Measurements from ENCODE around the gene KRTAP12-3. TPM values are rescaled to one million over a fixed set of nuclear protein-coding genes. Genes with fewer than 3 reads are reported as not detected.
A peak's percentile ranks its signal among the peaks of the same experiment; 100 is the strongest.
"Not testable (repeated sequence)": the region's sequence is repeated elsewhere in the genome, so short reads cannot be mapped to it uniquely, and the experiment has no call there.

KRTAP12-3 gene, protein sequence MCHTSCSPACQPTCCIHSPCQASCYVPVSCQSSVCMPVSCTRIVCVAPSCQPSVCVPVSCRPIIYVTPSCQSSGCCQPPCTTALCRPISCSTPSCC
- not detected for total RNA-seq

DNA sequence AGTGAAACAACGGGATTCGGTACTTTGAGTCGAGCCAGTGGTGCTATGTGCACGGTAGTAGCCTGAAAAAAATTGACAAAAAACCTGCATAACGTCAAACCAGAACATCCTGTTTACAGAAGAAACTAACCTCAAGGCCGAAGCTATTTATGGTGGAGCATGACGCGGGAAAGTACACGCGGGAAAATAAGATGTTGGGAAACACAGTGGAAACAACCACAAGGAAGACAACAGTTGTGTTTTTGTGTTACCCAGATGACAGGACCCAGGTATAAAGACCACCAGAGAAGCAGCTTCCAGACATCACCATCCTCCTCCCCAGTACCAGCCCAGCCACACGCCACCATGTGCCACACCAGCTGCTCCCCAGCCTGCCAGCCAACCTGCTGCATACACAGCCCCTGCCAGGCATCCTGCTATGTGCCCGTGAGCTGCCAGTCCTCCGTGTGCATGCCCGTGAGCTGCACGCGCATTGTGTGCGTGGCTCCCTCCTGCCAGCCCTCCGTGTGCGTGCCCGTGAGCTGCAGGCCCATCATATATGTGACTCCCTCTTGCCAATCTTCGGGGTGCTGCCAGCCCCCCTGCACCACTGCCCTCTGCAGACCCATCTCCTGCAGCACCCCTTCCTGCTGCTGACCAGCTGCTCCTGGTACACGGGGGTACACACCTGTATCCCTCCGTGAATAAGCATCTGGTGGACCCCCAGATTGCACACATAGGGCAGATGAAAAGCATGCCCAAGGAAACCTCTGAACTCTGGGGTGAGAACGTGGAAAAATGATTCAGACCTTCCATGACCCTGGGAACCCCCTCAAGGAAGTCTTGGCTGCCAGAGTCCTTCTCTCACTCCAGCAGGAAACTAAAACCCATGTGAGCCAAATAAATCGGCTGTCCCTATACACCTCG, at the start of gene KRTAP12-3:
Gene KRTAP12-3, plus strand, starts transcription at position 298 of the 906 bp plus-strand sequence. Its CDS starts 48 bp downstream, at position 346.
- intact Hi-C loops (cut with micrococcal nuclease) = loop anchor here (10.0 kb wide), 1 partner anchor 73 kb away; the partner anchor contains the start of gene KRTAP10-5
- Mint-ChIP-seq H3K27ac (peak within 1 kb of the TSS; percentile 89), H3K36me3 (peaks cover 16% of the 10 kb centered on the region), H3K9me3 (peaks cover 24% of the 10 kb centered on the region), H3K4me1 (ENCODE audit: low read depth) (peaks cover 51% of the 10 kb centered on the region), H3K27me3 (no peaks in the 10 kb centered on the region), H3K4me3 (peak within 1 kb of the TSS; percentile 67)
- POLR2A ChIA-PET = interaction anchor here (0.7 to 1.3 kb wide), 4 partner anchors 9 to 39 kb away, joined by 3 to 5 read pairs (median 4); partner anchors contain the start of genes KRTAP10-11 and KRTAP12-2
- DNase-seq = peak; percentile 56
- CTCF ChIA-PET = interaction anchor here (0.7 to 1.3 kb wide), 4 partner anchors 21 to 147 kb away, joined by 3 to 5 read pairs (median 3); no protein-coding TSS in a partner anchor

DNA sequence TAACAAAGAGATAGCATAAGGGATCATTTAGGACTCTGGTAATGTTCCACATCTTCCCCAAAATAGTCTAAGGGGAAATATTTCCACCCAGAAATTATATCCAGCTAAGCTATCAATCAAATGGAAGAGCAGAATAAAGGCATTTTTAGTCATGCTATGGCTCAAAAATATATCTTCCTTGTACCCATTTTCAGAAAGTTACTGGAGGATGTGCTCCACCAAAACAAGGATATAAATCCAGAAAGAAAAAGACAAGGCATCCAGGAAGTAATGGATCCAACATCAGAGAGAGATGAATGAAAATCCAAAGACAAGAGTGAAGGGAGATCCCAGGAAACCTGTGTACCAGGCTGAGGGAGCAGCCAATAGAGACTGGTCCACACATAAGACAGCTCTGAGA, 48.5 kb upstream of the KRTAP12-3 start:
- no peaks in the 10 kb centered on the region for H3K27me3 Mint-ChIP-seq
- POLR2A ChIA-PET = no interaction called here
- CTCF ChIA-PET = no interaction called here
- intact Hi-C loops (cut with micrococcal nuclease) = no loop called here
- no peak overlapping the region for H3K4me3 Mint-ChIP-seq
- peaks cover 4% of the 10 kb centered on the region for H3K36me3 Mint-ChIP-seq
- peaks cover 29% of the 10 kb centered on the region for H3K9me3 Mint-ChIP-seq
- no peaks in the 10 kb centered on the region for H3K4me1 Mint-ChIP-seq (ENCODE audit: low read depth)
- no peak for DNase-seq
- H3K27ac Mint-ChIP-seq = no peak overlapping the region

DNA sequence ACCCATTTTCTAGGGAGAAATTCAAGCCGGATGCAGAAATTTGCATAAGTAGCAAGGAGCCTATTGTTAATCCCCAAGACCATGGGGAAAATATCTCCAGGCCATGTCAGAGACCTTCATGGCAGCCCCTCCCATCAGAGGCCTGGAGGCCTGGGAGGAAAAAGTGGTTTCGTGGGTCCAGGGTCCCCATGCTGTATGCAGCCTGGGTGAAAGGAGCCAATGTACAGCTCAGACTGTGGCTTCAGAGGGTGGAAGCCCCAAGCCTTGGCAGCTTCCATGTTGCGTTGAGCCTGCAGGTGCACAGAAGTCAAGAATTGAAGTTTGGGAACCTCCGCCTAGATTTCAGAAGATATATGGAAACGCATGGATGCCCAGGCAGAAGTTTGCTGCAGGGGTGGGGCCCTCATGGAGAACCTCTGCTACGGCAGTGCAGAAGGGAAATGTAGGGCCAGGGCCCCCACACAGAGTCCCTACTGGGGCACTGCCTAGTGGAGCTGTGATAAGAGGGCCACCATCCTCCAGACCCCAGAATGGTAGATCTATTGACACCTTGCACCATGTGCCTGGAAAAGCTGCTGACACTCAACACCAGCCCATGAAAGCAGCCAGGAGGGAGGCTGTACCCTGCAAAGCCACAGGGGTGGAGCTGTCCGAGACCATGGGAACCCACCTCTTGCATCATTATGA, 47.4 kb upstream of the KRTAP12-3 start:
- H3K9me3 Mint-ChIP-seq = peaks cover 29% of the 10 kb centered on the region
- H3K4me1 Mint-ChIP-seq (ENCODE audit: low read depth); H3K27me3 Mint-ChIP-seq; H3K4me3 Mint-ChIP-seq; POLR2A ChIA-PET; H3K36me3 Mint-ChIP-seq; DNase-seq; CTCF ChIA-PET; H3K27ac Mint-ChIP-seq; intact Hi-C loops (cut with micrococcal nuclease): not testable (repeated sequence)

DNA sequence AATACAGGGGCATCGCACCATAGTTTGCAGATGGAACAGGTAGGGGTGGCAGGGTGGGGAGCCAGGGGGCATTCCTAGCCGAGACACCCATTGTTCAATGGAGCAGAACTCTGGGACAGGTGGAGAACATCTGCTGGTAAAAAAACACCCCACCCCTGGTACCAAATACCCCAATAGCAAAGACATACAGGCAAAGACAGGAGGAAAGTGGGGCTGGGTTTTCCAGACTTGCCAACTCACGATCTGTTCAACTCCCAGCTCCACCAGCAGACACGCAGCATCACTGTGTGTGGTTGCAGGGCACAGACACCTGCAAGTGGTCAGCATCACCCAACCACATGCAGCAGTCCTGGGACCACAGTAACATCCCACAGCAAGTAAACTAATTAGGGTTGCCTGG, 46.2 kb upstream of the KRTAP12-3 start:
- Mint-ChIP-seq H3K4me1 (ENCODE audit: low read depth) (peaks cover 5% of the 10 kb centered on the region), H3K4me3 (no peak overlapping the region), H3K36me3 (peaks cover 4% of the 10 kb centered on the region), H3K27me3 (no peaks in the 10 kb centered on the region), H3K9me3 (peaks cover 29% of the 10 kb centered on the region), H3K27ac (no peak overlapping the region)
- DNase-seq = no peak
- CTCF ChIA-PET = no interaction called here
- intact Hi-C loops (cut with micrococcal nuclease) = no loop called here
- POLR2A ChIA-PET = no interaction called here

DNA sequence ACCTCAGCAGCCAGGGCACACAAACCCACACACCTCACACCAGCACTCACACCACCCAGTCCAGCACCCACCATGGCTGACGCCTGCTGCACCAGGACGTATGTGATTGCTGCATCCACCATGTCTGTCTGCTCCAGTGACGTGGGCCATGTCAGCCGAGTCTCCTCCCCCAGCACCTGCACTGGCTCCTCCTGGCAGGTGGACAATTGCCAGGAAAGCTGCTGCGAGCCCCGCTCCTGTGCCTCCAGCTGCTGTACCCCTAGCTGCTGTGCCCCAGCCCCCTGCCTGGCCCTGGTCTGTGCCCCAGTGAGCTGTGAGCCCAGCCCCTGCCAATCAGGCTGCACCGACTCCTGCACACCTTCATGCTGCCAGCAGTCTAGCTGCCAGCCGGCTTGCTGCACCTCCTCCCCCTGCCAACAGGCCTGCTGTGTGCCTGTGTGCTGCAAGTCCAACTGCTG, 45.7 kb upstream of the KRTAP12-3 start, which contains the start of gene KRTAP10-8:
Gene KRTAP10-8, plus strand, starts transcription at position 51 of the 458 bp plus-strand sequence. Its CDS starts 22 bp downstream, at position 73.
- DNase-seq = no peak
- peaks cover 4% of the 10 kb centered on the region for H3K36me3 Mint-ChIP-seq
- no peak within 1 kb of the TSS for H3K4me3 Mint-ChIP-seq
- no peaks in the 10 kb centered on the region for H3K27me3 Mint-ChIP-seq
- ChIA-PET CTCF (no interaction called here), POLR2A (no interaction called here)
- H3K9me3 Mint-ChIP-seq = peaks cover 27% of the 10 kb centered on the region
- H3K4me1 Mint-ChIP-seq (ENCODE audit: low read depth) = peaks cover 7% of the 10 kb centered on the region
- intact Hi-C loops (cut with micrococcal nuclease) = no loop called here
- H3K27ac Mint-ChIP-seq = no peak within 1 kb of the TSS

DNA sequence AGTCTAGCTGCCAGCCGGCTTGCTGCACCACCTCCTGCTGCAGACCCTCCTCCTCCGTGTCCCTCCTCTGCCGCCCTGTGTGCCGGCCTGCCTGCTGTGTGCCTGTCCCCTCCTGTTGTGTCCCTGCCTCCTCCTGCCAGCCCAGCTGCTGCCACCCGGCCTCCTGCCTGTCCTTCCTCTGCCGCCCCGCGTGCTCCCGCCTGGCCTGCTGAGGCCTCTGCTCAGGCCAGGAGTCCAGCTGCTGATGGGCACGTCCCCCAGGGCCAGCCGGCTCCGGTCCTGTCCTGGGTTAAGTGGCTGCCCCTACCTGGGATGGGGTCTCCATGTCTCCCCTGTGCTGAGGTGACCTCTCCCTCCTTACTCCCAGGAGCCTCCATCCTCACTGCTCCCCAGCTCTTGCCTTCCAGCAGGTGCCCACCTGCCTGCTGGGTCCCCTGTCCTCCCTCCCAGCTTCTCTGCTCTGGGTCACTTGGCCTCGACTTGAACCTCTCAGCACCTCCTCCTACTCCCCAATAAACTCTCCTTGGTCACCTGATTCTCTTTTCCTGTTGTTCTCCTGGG, 45.0 kb upstream of the KRTAP12-3 start:
- Mint-ChIP-seq H3K27ac (no peak overlapping the region), H3K9me3 (peaks cover 27% of the 10 kb centered on the region), H3K4me3 (no peak overlapping the region), H3K36me3 (peaks cover 4% of the 10 kb centered on the region), H3K4me1 (ENCODE audit: low read depth) (peaks cover 13% of the 10 kb centered on the region), H3K27me3 (no peaks in the 10 kb centered on the region)
- POLR2A ChIA-PET = no interaction called here
- DNase-seq = no peak
- CTCF ChIA-PET = no interaction called here
- intact Hi-C loops (cut with micrococcal nuclease) = no loop called here

DNA sequence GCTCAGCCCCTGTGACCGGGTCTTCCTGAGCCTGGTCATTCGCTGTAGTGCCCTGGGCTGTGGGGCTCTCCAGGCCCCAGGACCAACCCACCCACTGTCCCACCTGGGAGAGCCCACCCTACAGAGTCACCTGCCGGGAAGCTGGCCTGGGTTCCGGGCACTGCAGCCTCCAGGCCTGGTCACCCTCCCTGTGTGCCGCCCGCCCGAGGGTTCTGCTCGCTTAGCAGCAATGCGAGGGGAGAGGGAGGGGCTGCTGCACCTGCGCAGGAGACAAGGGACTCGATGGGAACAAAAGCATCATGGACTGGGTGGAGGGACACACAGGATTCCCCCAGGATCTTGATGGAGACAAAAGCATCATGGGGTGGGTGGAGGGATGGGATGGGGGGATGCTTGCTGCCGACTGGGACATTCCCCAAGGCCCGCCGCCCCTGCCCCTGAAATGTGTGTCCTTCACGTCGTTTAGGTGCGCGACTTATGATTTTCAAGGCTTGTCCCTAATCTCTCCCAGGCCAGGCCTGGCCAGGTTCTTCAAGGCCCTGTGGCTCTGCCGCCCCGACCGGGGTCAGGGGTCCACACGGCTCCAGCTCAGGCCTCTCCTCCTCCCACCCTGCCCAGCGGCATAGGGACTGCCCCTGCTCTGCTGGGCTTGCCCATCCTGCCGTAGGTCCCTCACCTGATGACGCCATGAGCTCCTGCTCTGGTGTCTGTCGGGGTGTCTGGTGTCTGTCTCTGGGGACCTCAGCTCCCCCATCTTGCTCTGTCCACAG, 44.2 kb upstream of the KRTAP12-3 start:
- H3K9me3 Mint-ChIP-seq = peaks cover 27% of the 10 kb centered on the region
- peaks cover 4% of the 10 kb centered on the region for H3K36me3 Mint-ChIP-seq
- POLR2A ChIA-PET = no interaction called here
- CTCF ChIA-PET = no interaction called here
- no peaks in the 10 kb centered on the region for H3K27me3 Mint-ChIP-seq
- no peak for DNase-seq
- peaks cover 21% of the 10 kb centered on the region for H3K4me1 Mint-ChIP-seq (ENCODE audit: low read depth)
- no peak overlapping the region for H3K27ac Mint-ChIP-seq
- H3K4me3 Mint-ChIP-seq = no peak overlapping the region
- intact Hi-C loops (cut with micrococcal nuclease) = no loop called here

DNA sequence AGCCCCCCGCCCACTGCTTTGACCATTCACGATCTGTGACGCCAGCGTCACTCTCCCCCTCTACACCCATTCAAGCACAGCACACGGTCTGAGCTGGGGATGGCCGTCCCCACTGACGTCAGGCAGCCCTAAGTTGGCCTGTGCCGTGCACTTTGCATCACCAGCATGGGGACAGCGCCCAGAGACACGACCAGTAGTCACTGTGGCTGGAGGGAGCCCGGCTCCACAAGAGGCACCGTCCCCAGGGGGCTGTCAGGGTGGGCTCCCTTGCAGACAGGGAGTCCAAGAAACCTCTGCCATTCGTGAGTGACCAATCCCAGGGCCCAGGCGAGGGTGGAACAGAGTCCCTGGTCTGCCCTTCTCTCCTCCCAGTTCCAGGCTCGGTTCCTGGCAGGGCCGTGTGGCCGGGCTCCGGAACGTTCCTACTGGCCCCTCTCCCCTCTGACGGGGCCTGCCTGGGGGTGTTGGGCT, 43.5 kb upstream of the KRTAP12-3 start:
- Mint-ChIP-seq H3K36me3 (peaks cover 8% of the 10 kb centered on the region), H3K27me3 (no peaks in the 10 kb centered on the region), H3K27ac (no peak overlapping the region), H3K4me3 (no peak overlapping the region), H3K4me1 (ENCODE audit: low read depth) (peaks cover 27% of the 10 kb centered on the region), H3K9me3 (peaks cover 28% of the 10 kb centered on the region)
- ChIA-PET CTCF (no interaction called here), POLR2A (no interaction called here)
- no peak for DNase-seq
- intact Hi-C loops (cut with micrococcal nuclease) = no loop called here

DNA sequence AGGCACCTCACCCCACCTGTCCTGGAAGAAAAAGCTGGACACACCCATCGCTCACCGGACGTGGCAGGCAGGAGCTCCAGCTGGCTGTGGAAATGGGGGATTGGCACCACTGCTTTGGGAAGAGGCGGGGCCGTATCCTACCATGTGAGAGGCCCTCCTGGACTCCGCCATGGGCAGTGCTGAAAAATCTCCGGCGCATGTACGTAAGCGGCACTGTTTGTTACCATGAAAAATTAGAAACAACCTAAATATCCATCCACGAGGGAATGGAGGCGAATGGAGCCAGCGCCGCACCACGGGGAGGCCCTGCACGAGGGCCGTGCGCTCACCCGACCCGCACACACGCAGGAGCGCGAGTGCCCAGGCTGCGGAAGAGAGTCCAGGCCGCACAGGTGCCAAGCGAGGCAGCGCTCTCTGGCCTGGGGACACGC, 42.8 kb upstream of the KRTAP12-3 start:
- Mint-ChIP-seq H3K27ac (no peak overlapping the region), H3K4me1 (ENCODE audit: low read depth) (peaks cover 35% of the 10 kb centered on the region), H3K27me3 (no peaks in the 10 kb centered on the region), H3K4me3 (no peak overlapping the region), H3K9me3 (peaks cover 28% of the 10 kb centered on the region), H3K36me3 (peaks cover 14% of the 10 kb centered on the region)
- DNase-seq = no peak
- ChIA-PET CTCF (no interaction called here), POLR2A (no interaction called here)
- intact Hi-C loops (cut with micrococcal nuclease) = no loop called here

DNA sequence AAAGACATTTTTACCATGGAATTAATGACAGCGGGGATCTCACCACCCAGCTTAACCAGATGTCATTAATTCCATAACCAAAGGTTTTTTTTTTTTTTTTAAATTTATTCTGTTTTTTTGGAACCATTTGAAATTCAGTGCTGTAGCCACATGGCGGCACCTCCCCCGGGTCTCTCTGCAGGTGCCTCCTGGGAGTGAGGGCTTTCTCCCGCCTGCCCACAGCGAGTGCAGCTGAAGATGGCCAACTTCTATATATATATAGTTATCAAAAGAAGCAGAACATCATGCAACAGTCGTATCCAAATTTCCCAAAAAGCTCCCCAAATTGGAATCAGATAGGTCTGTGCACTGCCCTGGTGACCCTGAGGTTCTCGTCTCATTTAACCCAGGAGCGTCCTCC, 42.3 kb upstream of the KRTAP12-3 start:
- intact Hi-C loops (cut with micrococcal nuclease) = no loop called here

DNA sequence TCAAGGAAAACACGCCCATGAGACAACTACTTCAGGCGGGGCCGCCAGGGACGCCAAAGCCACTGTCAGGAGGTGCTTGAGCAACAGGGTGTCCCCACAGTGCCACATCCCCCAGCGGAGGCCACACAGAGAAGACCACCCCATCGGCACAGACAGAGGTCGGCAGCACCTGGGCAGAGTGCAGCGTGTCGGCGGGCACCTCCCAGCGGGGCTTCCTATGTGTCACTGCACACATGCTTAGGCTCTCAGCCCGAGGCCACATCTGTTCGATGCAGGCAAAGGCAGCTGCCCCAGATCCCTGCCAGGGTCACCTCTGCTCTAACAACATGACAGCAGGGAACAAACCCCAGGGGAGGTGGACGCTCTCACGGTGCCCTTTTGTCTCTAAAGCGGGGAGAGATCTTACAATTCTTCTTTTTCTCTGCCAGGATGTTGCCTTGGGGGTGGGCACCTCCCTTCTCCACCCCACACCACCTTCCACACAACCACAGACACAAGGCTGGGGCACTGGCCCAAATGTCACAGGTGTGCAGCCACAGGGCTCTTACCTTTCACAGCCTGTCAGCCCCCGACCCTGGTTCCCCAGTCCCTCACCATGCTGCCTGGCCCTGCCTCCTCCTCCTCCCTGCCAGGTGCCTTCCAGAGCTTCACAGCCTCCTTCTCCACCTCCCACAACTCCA, 41.7 kb upstream of the KRTAP12-3 start:
- POLR2A ChIA-PET = no interaction called here
- DNase-seq = no peak
- peaks cover 26% of the 10 kb centered on the region for H3K9me3 Mint-ChIP-seq
- CTCF ChIA-PET = interaction anchor here (1.0 kb wide), 1 partner anchor 105 kb away, joined by 3 read pairs; no protein-coding TSS in a partner anchor
- no peaks in the 10 kb centered on the region for H3K27me3 Mint-ChIP-seq
- H3K27ac Mint-ChIP-seq = no peak overlapping the region
- no peak overlapping the region for H3K4me3 Mint-ChIP-seq
- peaks cover 21% of the 10 kb centered on the region for H3K36me3 Mint-ChIP-seq
- H3K4me1 Mint-ChIP-seq (ENCODE audit: low read depth) = peaks cover 38% of the 10 kb centered on the region
- intact Hi-C loops (cut with micrococcal nuclease) = no loop called here

More for the DNA sequence above, 42.3 kb upstream of the KRTAP12-3 start:
- no peak overlapping the region for H3K27ac Mint-ChIP-seq
- H3K9me3 Mint-ChIP-seq = peaks cover 26% of the 10 kb centered on the region
- POLR2A ChIA-PET = no interaction called here
- peaks cover 37% of the 10 kb centered on the region for H3K4me1 Mint-ChIP-seq (ENCODE audit: low read depth)
- peaks cover 16% of the 10 kb centered on the region for H3K36me3 Mint-ChIP-seq
- no peaks in the 10 kb centered on the region for H3K27me3 Mint-ChIP-seq
- no peak overlapping the region for H3K4me3 Mint-ChIP-seq
- CTCF ChIA-PET = no interaction called here
- DNase-seq = no peak
